ENCODE data around the gene ZBTB44.

GRCh38 chr11:130322126-130322525 is 7.4 kb upstream of the ZBTB44 start:
- TF ChIP-seq CTCF (IDR thresholded peaks at IDR 0.05; ENCODE audit: low read length), result no peak
- no peak for TF ChIP-seq EZH2 (IDR thresholded peaks at IDR 0.05; ENCODE audit: borderline replicate concordance, low read length)
